ENCODE measurements around the gene CHCHD6.

Gene CHCHD6

GRCh38 chr3:126746395-126747177, 42.5 kb downstream of the CHCHD6 start:
- DNase-seq (ENCODE audit: low spot score): no peak
- TF ChIP-seq CTCF (IDR thresholded peaks at IDR 0.05; ENCODE audit: extremely low read depth, missing control alignments): no peak

GRCh38 chr3:126747768-126748167, 43.7 kb downstream of the CHCHD6 start:
- DNase-seq (ENCODE audit: low spot score): no peak

GRCh38 chr3:126748701-126749546, 44.9 kb downstream of the CHCHD6 start:
- no peak for TF ChIP-seq CTCF (IDR thresholded peaks at IDR 0.05; ENCODE audit: extremely low read depth, missing control alignments)
- DNase-seq (ENCODE audit: low spot score): no peak

More at GRCh38 chr3:126747768-126748167, 43.7 kb downstream of the CHCHD6 start:
- TF ChIP-seq CTCF (IDR thresholded peaks at IDR 0.05; ENCODE audit: extremely low read depth, missing control alignments): no peak

- DNase-seq (ENCODE audit: low spot score): no peak
- no peak for TF ChIP-seq CTCF (IDR thresholded peaks at IDR 0.05; ENCODE audit: extremely low read depth, missing control alignments)
Observed at GRCh38 chr3:126749547-126749875, 45.5 kb downstream of the CHCHD6 start.

- DNase-seq (ENCODE audit: low spot score): no peak
- no peak for TF ChIP-seq CTCF (IDR thresholded peaks at IDR 0.05; ENCODE audit: extremely low read depth, missing control alignments)
Observed at GRCh38 chr3:126749931-126750755, 46.1 kb downstream of the CHCHD6 start.

- no peak for TF ChIP-seq CTCF (IDR thresholded peaks at IDR 0.05; ENCODE audit: extremely low read depth, missing control alignments)
- no peak for DNase-seq (ENCODE audit: low spot score)
Observed at GRCh38 chr3:126750756-126751121, 46.7 kb downstream of the CHCHD6 start.

Data from GM20000 (cell line).